ENCODE measurements around the gene SPATA6L. TPM values are rescaled to one million over a fixed set of nuclear protein-coding genes. Genes with fewer than 3 reads are reported as not detected.

The SPATA6L gene
- total RNA-seq, 1 experiment from 2014 or later = 1.8 TPM

GRCh38 chr9:4574657-4575243, 91.5 kb downstream of the SPATA6L start:
- H3K4me1 Mint-ChIP-seq = peaks cover 9% of the 10 kb centered on the region; the same call in 1 of the 2 replicates
- ChIA-PET CTCF (interaction anchor here (2.2 kb wide), 1 partner anchor 26 kb away, joined by 7 read pairs; no protein-coding TSS in a partner anchor), POLR2A (no interaction called here)
- no peaks in the 10 kb centered on the region for H3K9me3 Mint-ChIP-seq
- DNase-seq (ENCODE audit: low spot score) = no peak
- H3K27me3 Mint-ChIP-seq (ENCODE audit: low read depth) = no peaks in the 10 kb centered on the region
- H3K36me3 Mint-ChIP-seq = peaks cover 7% of the 10 kb centered on the region; the same call in 1 of the 2 replicates
- H3K4me3 Mint-ChIP-seq = no peak overlapping the region
- ATAC-seq = no peak
- TF ChIP-seq ATF6 (CRISPR knock-in tag; IDR thresholded peaks at IDR 0.05) = no peak
- no peak for TF ChIP-seq TEAD4 (CRISPR knock-in tag; IDR thresholded peaks at IDR 0.05)
- no peak for TF ChIP-seq ZNF416 (CRISPR knock-in tag; IDR thresholded peaks at IDR 0.05)
- TF ChIP-seq ATF2 (CRISPR knock-in tag; IDR thresholded peaks at IDR 0.05; ENCODE audit: borderline replicate concordance, low read depth) = no peak
- TF ChIP-seq GRHL2 (CRISPR knock-in tag; IDR thresholded peaks at IDR 0.05; ENCODE audit: insufficient replicate concordance, severe bottlenecking) = no peak
- no peak for TF ChIP-seq SOX15 (CRISPR knock-in tag; IDR thresholded peaks at IDR 0.05)
- no peak for TF ChIP-seq JUN (CRISPR knock-in tag; IDR thresholded peaks at IDR 0.05)
- no peak for TF ChIP-seq USF1 (CRISPR knock-in tag; IDR thresholded peaks at IDR 0.05)
- TF ChIP-seq, protein P1, sequence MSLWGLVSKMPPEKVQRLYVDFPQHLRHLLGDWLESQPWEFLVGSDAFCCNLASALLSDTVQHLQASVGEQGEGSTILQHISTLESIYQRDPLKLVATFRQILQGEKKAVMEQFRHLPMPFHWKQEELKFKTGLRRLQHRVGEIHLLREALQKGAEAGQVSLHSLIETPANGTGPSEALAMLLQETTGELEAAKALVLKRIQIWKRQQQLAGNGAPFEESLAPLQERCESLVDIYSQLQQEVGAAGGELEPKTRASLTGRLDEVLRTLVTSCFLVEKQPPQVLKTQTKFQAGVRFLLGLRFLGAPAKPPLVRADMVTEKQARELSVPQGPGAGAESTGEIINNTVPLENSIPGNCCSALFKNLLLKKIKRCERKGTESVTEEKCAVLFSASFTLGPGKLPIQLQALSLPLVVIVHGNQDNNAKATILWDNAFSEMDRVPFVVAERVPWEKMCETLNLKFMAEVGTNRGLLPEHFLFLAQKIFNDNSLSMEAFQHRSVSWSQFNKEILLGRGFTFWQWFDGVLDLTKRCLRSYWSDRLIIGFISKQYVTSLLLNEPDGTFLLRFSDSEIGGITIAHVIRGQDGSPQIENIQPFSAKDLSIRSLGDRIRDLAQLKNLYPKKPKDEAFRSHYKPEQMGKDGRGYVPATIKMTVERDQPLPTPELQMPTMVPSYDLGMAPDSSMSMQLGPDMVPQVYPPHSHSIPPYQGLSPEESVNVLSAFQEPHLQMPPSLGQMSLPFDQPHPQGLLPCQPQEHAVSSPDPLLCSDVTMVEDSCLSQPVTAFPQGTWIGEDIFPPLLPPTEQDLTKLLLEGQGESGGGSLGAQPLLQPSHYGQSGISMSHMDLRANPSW (CRISPR knock-in tag; conservative IDR thresholded peaks at IDR 0.05; ENCODE audit: low read depth) = no peak
- no peak for TF ChIP-seq ZNF423 (CRISPR knock-in tag; IDR thresholded peaks at IDR 0.05)
- TF ChIP-seq, protein P2, sequence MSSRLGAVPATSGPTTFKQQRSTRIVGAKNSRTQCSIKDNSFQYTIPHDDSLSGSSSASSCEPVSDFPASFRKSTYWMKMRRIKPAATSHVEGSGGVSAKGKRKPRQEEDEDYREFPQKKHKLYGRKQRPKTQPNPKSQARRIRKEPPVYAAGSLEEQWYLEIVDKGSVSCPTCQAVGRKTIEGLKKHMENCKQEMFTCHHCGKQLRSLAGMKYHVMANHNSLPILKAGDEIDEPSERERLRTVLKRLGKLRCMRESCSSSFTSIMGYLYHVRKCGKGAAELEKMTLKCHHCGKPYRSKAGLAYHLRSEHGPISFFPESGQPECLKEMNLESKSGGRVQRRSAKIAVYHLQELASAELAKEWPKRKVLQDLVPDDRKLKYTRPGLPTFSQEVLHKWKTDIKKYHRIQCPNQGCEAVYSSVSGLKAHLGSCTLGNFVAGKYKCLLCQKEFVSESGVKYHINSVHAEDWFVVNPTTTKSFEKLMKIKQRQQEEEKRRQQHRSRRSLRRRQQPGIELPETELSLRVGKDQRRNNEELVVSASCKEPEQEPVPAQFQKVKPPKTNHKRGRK (CRISPR knock-in tag; IDR thresholded peaks at IDR 0.05; ENCODE audit: borderline replicate concordance) = no peak
- TF ChIP-seq AFF4 (CRISPR knock-in tag; IDR thresholded peaks at IDR 0.05; ENCODE audit: borderline replicate concordance) = no peak
- TF ChIP-seq ELF4 (CRISPR knock-in tag; IDR thresholded peaks at IDR 0.05; ENCODE audit: low read depth) = no peak
- TF ChIP-seq ZMAT4 (CRISPR knock-in tag; IDR thresholded peaks at IDR 0.05) = no peak
- no peak for TF ChIP-seq ZNF317 (CRISPR knock-in tag; IDR thresholded peaks at IDR 0.05; ENCODE audit: borderline replicate concordance, low read depth)
- no peak overlapping the region for H3K27ac Mint-ChIP-seq

All from WTC11 (cell line).